ENCODE results near the gene MEIKIN.
"Not testable (repeated sequence)": the region's sequence is repeated elsewhere in the genome, so short reads cannot be mapped to it uniquely, and the experiment has no call there.

Gene MEIKIN

GRCh38 chr5:131928957-131929356, 16.5 kb downstream of the MEIKIN start:
- no peak overlapping the region for H3K4me3 ChIP-seq (ENCODE audit: low read depth, low read length)
- no peak for DNase-seq (ENCODE audit: low read depth)

- no peak for DNase-seq (ENCODE audit: low read depth)
These were observed 19.3 kb downstream of the MEIKIN start for GRCh38 chr5:131926168-131926567.

DNA sequence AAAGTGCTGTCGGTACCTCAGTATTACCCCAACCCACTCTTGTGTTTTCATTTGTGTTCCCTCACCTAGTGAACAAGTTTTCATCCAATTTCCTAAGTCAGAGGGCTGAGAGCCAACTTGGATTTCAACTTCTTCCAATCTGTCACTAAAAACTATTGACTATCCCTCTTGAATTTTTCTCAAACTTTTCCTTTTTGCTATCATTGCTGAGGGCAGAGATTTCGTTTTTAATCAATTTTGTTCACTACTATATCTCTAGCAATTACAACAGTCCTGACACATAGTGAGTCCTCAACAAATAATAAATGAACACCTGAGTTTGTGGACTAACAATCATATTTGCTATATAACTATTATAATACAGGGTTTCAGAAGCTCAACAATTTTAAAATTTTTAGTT, 29.0 kb downstream of the MEIKIN start:
- no peak overlapping the region for H3K4me3 ChIP-seq (ENCODE audit: low read depth, low read length)
- DNase-seq (ENCODE audit: low read depth), result no peak

More at GRCh38 chr5:131926168-131926567, 19.3 kb downstream of the MEIKIN start:
- H3K4me3 ChIP-seq (ENCODE audit: low read depth, low read length), result no peak overlapping the region

GRCh38 chr5:131914472-131914871, 31.0 kb downstream of the MEIKIN start:
- DNase-seq (ENCODE audit: low read depth), result no peak
- H3K4me3 ChIP-seq (ENCODE audit: low read depth, low read length), result no peak overlapping the region

GRCh38 chr5:131913603-131914002, 31.9 kb downstream of the MEIKIN start:
- DNase-seq (ENCODE audit: low read depth), result no peak
- no peak overlapping the region for H3K4me3 ChIP-seq (ENCODE audit: low read depth, low read length)

GRCh38 chr5:131906668-131907067, 38.8 kb downstream of the MEIKIN start:
- H3K4me3 ChIP-seq (ENCODE audit: low read depth, low read length), result no peak overlapping the region
- no peak for DNase-seq (ENCODE audit: low read depth)

- DNase-seq (ENCODE audit: low read depth); H3K4me3 ChIP-seq (ENCODE audit: low read depth, low read length): not testable (repeated sequence)
These were observed 43.2 kb downstream of the MEIKIN start for GRCh38 chr5:131902266-131902665.

DNA sequence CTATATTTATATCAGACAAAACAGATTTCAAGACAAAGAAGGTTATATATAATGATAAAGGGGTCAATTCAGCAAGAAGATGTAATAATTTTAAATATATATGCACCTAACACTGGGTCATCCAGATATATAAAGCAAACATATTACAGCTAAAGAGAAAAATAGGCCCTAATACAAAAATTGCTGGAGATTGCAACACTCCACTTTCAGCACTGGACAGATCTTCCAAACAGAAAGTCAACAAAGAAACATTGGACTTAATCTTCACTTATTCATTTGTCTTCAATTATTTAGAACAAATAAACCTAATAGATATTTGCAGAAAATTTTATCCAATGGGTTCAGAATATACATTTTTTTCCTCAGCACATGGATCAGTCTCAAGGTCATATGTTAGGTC, 45.8 kb downstream of the MEIKIN start:
- DNase-seq (ENCODE audit: low read depth), result no peak
- H3K4me3 ChIP-seq (ENCODE audit: low read depth, low read length), result no peak overlapping the region

DNA sequence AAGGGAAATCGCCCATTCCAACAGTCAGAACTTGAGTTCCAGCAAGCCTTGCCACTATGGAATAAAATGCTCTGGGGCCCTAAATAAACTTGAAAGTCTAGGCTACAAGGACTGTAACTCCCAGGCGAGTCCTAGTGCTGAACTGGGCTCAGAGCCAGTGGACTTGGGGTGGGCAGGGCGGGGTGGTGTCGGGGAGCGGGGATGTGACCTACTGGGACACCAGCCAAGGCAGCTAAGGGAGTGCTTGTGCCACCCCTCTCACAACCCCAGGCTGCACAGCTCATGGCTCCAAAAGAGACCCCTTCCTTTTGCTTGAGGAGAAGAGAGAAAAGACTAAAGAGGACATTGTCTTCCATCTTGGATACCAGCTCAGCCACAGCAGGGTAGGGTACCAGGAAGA, 61.5 kb downstream of the MEIKIN start:
- no peak overlapping the region for H3K4me3 ChIP-seq (ENCODE audit: low read depth, low read length)
- DNase-seq (ENCODE audit: low read depth), result no peak

DNA sequence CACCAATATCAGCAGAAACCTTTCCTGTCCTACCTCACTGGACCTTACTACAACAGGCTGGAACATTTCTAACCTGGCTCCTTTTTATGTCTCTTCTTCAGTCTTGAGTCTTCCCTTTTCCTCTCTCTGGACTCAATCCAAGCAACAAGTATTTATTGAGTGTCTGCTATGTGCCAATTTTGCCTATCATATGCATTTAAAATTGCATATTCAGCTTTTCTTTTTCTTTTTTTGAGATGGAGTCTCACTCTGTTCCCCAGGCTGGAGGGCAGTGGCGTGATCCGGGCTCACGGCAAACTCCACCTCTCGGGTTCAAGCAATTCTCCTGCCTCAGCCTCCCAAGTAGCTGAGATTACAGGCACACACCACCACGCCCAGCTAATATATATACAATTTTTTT, 65.8 kb downstream of the MEIKIN start:
- H3K4me3 ChIP-seq (ENCODE audit: low read depth, low read length), result no peak overlapping the region
- DNase-seq (ENCODE audit: low read depth), result no peak

- DNase-seq (ENCODE audit: low read depth), result no peak
- no peak overlapping the region for H3K4me3 ChIP-seq (ENCODE audit: low read depth, low read length)
These were observed 67.6 kb downstream of the MEIKIN start for GRCh38 chr5:131877873-131878272.

DNA sequence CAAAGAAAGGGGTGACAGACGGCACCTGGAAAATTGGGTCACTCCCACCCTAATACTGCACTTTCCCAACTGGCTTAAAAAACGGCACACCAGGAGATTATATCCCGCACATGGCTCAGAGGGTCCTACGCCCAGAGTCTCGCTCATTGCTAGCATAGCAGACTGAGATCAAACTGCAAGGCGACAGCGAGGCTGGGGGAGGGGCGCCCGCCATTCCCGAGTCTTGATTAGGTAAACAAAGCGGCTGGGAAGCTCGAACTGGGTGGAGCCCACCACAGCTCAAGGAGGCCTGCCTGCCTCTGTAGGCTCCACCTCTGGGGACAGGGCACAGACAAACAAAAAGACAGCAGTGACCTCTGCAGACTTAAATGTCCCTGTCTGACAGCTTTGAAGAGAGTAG, 74.2 kb downstream of the MEIKIN start:
- not testable (repeated sequence) for DNase-seq (ENCODE audit: low read depth); H3K4me3 ChIP-seq (ENCODE audit: low read depth, low read length)

- no peak for DNase-seq (ENCODE audit: low read depth)
- no peak overlapping the region for H3K4me3 ChIP-seq (ENCODE audit: low read depth, low read length)
These were observed 77.9 kb downstream of the MEIKIN start for GRCh38 chr5:131867524-131867923.

GRCh38 chr5:131863700-131864099, 81.8 kb downstream of the MEIKIN start:
- no peak for DNase-seq (ENCODE audit: low read depth)
- H3K4me3 ChIP-seq (ENCODE audit: low read depth, low read length), result no peak overlapping the region

GRCh38 chr5:131857388-131857787, 88.1 kb downstream of the MEIKIN start:
- H3K4me3 ChIP-seq (ENCODE audit: low read depth, low read length), result no peak overlapping the region
- no peak for DNase-seq (ENCODE audit: low read depth)

- no peak for DNase-seq (ENCODE audit: low read depth)
- no peak overlapping the region for H3K4me3 ChIP-seq (ENCODE audit: low read depth, low read length)
These were observed 90.0 kb downstream of the MEIKIN start for GRCh38 chr5:131855452-131855851.

DNA sequence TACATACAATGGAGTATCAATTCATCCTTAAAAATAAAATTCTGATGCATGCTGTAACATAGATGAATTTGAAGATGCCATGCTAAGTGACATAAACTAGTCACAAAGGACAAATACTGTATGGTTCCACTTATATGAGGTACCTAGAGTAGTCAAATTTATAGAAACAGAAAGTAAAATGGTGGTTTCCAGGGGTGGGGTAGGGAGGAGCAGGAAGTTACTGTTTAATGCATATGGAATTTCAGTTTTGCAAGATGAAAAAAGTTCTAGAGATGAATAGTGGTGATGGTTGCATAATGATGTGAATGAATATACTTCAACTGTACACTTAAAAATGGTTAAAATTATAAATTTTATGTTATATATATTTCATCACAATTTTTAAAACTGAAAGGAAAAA, 91.3 kb downstream of the MEIKIN start:
- DNase-seq (ENCODE audit: low read depth), result no peak
- no peak overlapping the region for H3K4me3 ChIP-seq (ENCODE audit: low read depth, low read length)

GRCh38 chr5:131848662-131849061, 96.8 kb downstream of the MEIKIN start:
- DNase-seq (ENCODE audit: low read depth), result no peak
- H3K4me3 ChIP-seq (ENCODE audit: low read depth, low read length), result no peak overlapping the region

- no peak for DNase-seq (ENCODE audit: low read depth)
These were observed 98.9 kb downstream of the MEIKIN start for GRCh38 chr5:131846536-131846935.

GRCh38 chr5:131845828-131846227, 99.6 kb downstream of the MEIKIN start:
- no peak overlapping the region for H3K4me3 ChIP-seq (ENCODE audit: low read depth, low read length)
- no peak for DNase-seq (ENCODE audit: low read depth)

More at GRCh38 chr5:131846536-131846935, 98.9 kb downstream of the MEIKIN start:
- H3K4me3 ChIP-seq (ENCODE audit: low read depth, low read length), result no peak overlapping the region

DNA sequence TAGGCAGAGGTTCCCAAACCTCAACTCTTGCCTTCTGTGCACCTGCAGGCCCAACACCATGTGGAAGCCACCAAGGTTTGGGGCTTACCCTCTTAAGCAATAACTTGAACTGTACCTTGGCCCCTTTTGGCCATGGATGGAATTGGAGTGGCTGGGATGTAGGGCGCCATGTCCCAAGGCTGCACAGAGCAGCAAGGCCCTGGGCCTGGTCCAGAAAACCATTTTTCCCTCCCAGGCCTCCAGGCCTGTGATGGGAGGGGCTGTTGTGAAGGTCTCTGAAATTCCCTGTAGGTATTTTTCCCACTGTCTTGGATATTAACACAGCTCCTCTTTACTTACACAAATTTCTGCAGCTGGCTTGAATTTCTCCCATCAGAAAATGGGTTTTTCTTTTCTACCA, 102.5 kb downstream of the MEIKIN start:
- not testable (repeated sequence) for DNase-seq (ENCODE audit: low read depth); H3K4me3 ChIP-seq (ENCODE audit: low read depth, low read length)

DNA sequence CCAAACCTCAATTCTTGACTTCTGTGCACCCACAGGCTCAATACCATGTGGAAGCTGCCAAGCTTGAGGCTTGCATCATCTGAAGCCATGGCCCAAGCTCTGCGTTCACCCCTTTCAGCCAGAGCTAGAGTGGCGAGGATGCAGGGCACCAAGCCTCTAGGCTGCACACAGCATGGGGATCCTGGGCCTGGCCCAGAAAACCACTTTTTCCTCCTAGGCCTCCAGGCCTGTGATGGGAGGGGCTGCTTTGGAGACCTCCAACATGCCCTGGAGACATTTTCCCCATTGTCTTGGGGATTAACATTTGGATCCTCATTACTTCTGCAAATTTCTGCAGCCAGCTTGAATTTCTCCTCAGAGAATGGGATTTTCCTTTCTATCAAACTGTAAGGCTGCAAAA, 112.8 kb downstream of the MEIKIN start:
- not testable (repeated sequence) for DNase-seq (ENCODE audit: low read depth); H3K4me3 ChIP-seq (ENCODE audit: low read depth, low read length)

Measured in skeletal muscle cell (primary cell).